Measurements from ENCODE around the gene SFRP5.

The SFRP5 gene

DNA sequence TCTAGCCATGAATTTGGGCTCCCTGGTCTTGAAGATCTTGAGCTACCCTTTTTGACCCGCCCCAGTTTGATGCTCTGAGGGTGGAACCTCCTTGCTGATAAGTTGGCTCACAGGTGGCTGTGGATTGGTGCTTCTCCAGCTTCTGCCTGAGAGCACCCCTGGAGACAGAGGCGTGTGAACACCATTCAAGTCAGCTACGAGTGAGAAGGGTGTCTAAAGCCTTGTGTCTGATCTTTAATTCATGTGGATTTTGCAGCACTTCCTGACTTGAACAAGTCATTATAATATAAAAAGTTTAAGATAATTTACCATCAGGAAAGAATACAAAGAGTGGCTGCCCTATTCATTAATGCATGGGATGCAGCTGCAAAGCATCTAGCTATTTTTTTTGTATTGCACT is 40.2 kb upstream of the SFRP5 start:
- no peak for TF ChIP-seq ZFX (IDR thresholded peaks at IDR 0.05)
- TF ChIP-seq, protein P1, sequence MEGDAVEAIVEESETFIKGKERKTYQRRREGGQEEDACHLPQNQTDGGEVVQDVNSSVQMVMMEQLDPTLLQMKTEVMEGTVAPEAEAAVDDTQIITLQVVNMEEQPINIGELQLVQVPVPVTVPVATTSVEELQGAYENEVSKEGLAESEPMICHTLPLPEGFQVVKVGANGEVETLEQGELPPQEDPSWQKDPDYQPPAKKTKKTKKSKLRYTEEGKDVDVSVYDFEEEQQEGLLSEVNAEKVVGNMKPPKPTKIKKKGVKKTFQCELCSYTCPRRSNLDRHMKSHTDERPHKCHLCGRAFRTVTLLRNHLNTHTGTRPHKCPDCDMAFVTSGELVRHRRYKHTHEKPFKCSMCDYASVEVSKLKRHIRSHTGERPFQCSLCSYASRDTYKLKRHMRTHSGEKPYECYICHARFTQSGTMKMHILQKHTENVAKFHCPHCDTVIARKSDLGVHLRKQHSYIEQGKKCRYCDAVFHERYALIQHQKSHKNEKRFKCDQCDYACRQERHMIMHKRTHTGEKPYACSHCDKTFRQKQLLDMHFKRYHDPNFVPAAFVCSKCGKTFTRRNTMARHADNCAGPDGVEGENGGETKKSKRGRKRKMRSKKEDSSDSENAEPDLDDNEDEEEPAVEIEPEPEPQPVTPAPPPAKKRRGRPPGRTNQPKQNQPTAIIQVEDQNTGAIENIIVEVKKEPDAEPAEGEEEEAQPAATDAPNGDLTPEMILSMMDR (conservative IDR thresholded peaks at IDR 0.05) = no peak
- no peak overlapping the region for H3K27ac ChIP-seq

DNA sequence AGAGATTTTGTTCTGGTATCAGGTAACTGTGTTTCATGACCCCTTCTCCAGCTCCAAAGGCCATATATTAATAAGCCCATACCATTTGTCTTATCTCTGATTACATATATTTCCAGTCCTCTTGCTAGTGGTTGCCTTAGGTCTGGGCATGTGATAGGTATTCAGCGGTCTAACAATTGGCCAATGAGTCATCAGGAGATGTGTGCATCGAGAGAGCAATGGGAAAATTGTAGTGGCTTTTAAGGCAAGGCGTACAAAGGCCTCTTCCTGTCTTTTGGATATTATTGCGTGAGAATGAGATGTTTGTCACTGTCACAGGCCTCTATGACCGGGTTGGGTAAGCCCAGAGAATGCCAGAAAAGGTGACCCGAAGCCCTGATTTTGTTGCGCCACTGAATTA is 38.6 kb upstream of the SFRP5 start:
- no peak for TF ChIP-seq ZFX (IDR thresholded peaks at IDR 0.05)
- TF ChIP-seq, protein P1 (conservative IDR thresholded peaks at IDR 0.05) = no peak
- H3K27ac ChIP-seq = no peak overlapping the region

DNA sequence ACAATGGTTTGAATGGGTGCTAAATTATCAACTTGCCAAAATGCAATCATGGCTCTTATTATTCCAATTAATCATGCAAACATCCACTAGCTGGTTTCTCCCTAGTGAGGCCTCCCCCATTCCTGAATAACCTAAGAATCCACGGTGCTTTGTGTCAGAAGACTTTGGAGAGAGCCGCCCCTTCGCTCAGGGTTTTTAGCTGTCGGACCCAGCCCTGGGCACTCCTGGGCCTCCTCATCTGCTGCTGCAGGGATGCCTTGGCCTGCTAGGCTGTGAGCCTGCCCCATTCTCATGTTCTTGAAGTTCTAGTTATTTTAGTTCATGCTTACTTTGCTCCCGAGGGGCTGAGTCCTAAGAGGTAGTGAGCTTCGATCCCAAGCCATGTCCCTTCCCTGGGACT is 34.1 kb upstream of the SFRP5 start:
- TF ChIP-seq, protein P1 (conservative IDR thresholded peaks at IDR 0.05) = no peak
- no peak for TF ChIP-seq ZFX (IDR thresholded peaks at IDR 0.05)
- H3K27ac ChIP-seq = no peak overlapping the region

DNA sequence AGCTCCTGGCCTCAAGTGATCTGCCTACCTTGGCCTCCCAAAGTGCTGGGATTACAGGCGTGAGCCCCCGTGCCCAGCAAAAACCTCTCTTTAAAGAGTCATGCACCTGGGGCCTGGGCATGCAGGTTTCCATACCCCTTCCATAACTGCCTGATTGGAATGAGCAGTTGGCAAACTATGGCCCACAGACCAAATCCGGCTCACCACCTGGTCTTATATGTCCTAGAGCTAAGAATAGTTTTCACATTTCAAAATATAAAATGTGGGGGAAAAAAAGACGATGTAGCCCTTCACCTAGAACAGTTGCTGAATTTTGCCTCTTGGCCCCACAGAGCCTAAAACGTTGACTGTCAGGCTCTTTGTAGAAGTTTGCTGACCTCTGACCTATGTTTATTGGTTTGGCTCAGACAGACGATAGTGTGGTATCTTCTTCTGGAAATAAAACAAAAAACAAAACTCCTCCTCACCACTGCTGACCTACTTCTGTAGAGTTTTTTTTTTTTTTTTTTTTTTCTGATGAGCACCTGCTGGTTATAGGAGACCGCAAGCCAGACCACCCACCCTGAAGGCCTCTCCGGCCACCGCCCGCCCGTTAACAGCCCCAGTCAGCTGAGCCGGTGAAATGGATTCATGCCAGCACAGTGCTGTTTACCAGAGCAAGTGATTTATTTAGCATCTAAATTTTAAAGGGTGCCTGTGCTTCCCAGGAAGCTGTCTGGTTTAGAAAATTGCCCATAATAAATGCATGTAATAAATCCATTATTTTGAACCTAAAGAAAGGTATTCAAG is 33.5 kb upstream of the SFRP5 start:
- TF ChIP-seq ZFX (IDR thresholded peaks at IDR 0.05) = no peak
- TF ChIP-seq, protein P1 (conservative IDR thresholded peaks at IDR 0.05) = no peak
- no peak overlapping the region for H3K27ac ChIP-seq

DNA sequence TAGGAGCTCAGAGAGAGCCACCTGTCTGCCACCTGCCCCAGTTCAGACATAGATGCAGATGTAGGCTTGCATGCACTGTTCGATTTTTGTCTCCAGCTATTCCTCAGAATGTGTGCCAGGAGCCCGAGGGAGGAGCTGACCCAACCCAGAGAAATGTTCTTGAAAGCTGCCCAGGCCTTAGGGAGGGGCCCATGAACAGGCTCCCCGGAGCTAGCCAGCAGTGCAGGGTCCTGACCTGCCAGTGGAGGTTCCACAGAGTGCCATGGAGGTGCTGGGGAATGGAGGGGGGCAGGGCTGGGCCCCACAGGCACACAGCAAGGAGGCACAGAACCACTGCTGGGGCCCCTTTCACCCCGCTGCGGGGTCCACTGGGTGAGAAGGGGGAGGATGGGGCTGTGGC is 29.6 kb upstream of the SFRP5 start:
- no peak overlapping the region for H3K27ac ChIP-seq
- TF ChIP-seq, protein P1 (conservative IDR thresholded peaks at IDR 0.05) = no peak
- TF ChIP-seq ZFX (IDR thresholded peaks at IDR 0.05) = no peak

DNA sequence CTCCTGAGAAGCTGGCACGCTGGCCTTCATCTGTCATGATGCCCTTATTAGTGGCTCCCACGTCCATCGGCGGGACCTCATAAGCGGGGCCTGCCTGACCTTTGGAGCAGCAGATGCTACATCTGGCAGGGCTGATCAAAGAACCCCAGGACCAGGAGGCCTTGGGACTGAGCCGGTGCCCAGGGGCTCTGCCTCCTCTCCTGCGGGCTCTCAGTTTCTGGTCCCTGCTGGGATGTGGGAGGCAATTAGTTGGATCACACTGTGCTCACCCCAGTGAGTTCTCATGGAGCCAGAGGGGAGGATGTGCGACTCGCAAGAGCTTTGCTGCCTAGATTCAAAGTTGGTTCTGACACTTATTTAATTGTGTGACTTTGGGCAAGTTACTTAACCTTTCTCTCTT is 28.7 kb upstream of the SFRP5 start:
- no peak overlapping the region for H3K27ac ChIP-seq
- TF ChIP-seq ZFX (IDR thresholded peaks at IDR 0.05) = no peak
- TF ChIP-seq, protein P1 (conservative IDR thresholded peaks at IDR 0.05) = no peak

DNA sequence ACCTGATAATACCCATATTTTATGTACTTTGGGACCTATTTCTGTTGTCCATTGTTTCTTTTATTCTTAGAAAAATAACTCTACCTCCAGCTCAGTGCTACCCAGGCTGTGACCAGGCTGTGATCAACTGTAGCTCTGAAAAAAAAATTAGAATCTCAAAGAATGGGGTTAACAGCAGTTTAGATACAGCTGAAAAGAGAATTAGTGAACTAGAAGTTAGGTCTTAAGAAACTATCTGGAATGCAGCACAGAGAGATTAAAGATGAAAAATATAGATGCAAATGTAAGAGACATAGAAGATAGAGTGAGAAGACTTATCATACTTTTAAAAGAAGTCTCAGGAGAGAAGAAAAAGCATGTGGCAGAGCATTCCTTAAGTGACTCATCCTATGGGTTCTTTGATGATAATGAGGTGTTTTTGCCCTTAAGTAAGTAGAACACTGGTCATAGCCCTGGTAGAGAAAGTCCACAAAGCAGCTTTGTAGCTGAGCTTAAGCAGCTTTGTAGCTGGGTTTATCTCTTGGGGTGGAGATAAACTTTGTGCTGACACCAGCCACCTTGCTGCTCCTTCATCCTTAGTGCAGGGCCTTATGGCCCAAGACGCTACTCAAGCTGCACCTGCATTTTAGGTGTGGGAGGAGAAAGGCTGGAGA is 27.3 kb upstream of the SFRP5 start:
- TF ChIP-seq, protein P1 (conservative IDR thresholded peaks at IDR 0.05) = no peak
- TF ChIP-seq ZFX (IDR thresholded peaks at IDR 0.05) = no peak
- H3K27ac ChIP-seq = no peak overlapping the region

Measured in C4-2B (cell line).